Testis (tissue), 3 donors: ENCODE results near the gene GATA5. TPM values are rescaled to one million over a fixed set of nuclear protein-coding genes. Genes with fewer than 3 reads are reported as not detected.

Experiments used
- DNase-seq: peaks from one replicate; pipeline ENCODE4 v3.0.0-alpha.2; 2019
- H3K27ac ChIP-seq, 2 donors: fragments of 200-600 bp; sonication (generic); one replicate each; pipeline ENCODE4 v1.5.1; 2019
- H3K27me3 ChIP-seq: fragments of 200-600 bp; sonication (generic); one replicate; pipeline ENCODE4 v1.5.1; 2019
- H3K36me3 ChIP-seq: fragments of 200-600 bp; sonication (generic); one replicate; pipeline ENCODE4 v1.5.1; 2017; ENCODE audit warnings: low read depth; ENCODE audit errors: missing control alignments
- H3K4me1 ChIP-seq: fragments of 200-600 bp; sonication (generic); one replicate; pipeline ENCODE4 v1.5.1; 2019
- H3K4me3 ChIP-seq, 2 donors: fragments of 200-600 bp; sonication (generic); one replicate each; pipeline ENCODE4 v1.5.1; 2017 to 2019
- H3K9me3 ChIP-seq: fragments of 200-600 bp; sonication (generic); one replicate; pipeline ENCODE4 v1.5.1; 2017
- POLR2A ChIP-seq: fragments of 450-650 bp; IDR thresholded peaks from one replicate; pipeline ENCODE4 v1.6.1; 2017; ENCODE audit warnings: antibody characterized with exemption, mild to moderate bottlenecking, moderate library complexity
- WGBS, 2 donors: methylation state at CpG; one replicate each; pipeline ENCODE4 v1.1.5; 2018; 5-methylcytosine and 5-hydroxymethylcytosine counted together
- intact Hi-C: fragments of 100-400 bp; cut with DNase I; formaldehyde crosslinking; loops from one replicate; pipeline ENCODE4 v1.15.1; 2023; ENCODE audit warnings: low total_unique reads
- polyA plus RNA-seq: library from polyadenylated mRNA; stranded (reverse); fragments of 350-450 nt; fragmentation: Illumina TruSeq; extraction: RNeasy Lipid Tissue Mini Kit (QIAGEN cat#74804); gene quantifications from one replicate; pipeline ENCODE4 v1.2.3, GENCODE V29; 2014; ENCODE audit warnings: low read depth, low replicate concordance; ENCODE audit not compliant: insufficient read depth
- total RNA-seq, 2 donors: library from RNA; depleted of rRNA; stranded (reverse); fragments of >200 nt; gene quantifications; one replicate each; pipeline ENCODE4 v1.2.3, GENCODE V29; 2016
- TF ChIP-seq, protein P1 (sequence below), 3 experiments: fragments of 450-650 bp in 2 of 3; fragments of 200-600 bp in 1 of 3; sonication (generic) in 1 of 3; IDR thresholded peaks; one replicate each; pipeline ENCODE4 v1.5.1; 2016 to 2019; ENCODE audit warnings: antibody characterized with exemption in 3 of 3, mild to moderate bottlenecking in 2 of 3, moderate library complexity in 1 of 3

GATA5 gene
- total and polyA plus RNA-seq, 3 donors from 2014 or later: 19.0 to 70.6 (median 54.5) TPM

DNA sequence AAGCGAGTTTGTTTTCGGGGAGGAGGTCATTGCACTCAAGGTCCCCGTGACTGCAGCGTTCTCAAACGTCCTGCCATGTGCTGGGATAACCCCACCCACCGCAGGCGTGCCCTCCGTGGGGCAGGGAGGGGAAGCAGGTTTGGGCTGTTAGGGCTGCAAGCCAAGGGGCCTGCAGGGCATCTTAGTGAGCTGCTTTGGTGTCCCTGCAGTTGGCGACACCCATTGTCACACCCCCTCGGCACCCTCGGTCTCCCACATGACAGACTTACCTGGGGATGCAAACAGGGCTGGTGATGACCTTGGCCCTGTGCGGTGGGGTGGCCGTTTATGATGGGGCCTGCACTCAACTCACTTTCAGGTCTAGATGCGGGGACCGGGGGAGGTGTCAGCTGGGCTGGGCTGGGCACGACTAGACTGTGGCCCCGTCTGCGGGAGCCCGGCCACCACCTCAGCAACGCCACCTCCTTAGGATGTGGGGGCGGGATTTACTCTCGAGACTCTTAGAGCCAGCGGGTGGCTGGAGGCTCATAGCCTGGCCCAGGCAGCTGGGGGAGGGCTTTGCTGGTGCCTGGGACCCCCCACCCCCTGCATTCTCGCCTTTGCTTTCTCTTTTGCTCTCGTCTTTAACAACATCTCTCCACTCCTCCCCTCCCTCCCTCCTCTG lies 6.5 kb upstream of the GATA5 start:
- 34 to 48% methylated on average over 3 to 22 of the region's 25 CpGs for WGBS, 2 donors
- no peaks in the 10 kb centered on the region for H3K27me3 ChIP-seq

DNA sequence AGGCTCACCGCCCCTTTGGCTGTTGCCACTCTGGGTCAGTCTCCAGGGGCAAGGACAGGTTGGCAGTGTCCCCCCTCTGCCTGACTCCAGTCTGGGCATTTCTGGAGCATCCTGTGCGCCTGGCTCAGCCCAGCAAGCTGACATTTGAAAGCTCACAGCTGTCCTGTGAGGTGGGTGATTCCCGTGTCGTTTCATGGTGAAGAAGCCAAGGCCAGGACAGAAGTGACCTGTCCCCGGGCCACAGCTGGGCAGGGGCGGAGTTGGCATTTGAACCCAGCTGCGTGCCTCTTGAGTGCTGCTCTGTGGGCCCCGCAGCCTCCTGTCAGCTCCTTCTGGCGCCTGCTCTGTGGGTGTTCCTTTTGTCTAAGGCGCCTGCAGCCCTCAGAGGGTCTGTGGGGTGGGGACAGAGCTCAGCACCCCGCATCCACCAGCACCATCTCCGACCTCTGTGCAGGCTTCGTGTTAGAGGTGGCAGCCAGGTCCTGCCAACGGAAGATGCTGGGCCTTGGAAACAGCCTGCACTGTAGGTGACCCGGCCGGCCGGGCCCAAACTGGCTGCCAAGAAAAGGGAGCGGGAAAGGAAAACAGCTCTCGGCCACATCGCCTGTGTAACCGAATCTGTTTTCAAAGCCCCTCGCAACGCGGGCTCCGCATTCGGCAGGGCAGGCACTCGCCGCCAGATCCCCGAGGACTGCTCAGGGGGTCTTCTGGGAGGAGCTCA lies 5.8 kb upstream of the GATA5 start:
- intact Hi-C loops: no loop called here
- Histone ChIP-seq H3K4me1 (peaks cover 48% of the 10 kb centered on the region), H3K27ac (no peak overlapping the region), H3K27me3 (no peaks in the 10 kb centered on the region), H3K4me3 (no peak overlapping the region), H3K36me3 (no peaks in the 10 kb centered on the region), H3K9me3 (no peaks in the 10 kb centered on the region)
- 29 to 53% methylated on average over 5 to 29 of the region's 29 CpGs for WGBS, 2 donors
- DNase-seq: no peak
- TF ChIP-seq POLR2A: no peak
- TF ChIP-seq, protein P1, sequence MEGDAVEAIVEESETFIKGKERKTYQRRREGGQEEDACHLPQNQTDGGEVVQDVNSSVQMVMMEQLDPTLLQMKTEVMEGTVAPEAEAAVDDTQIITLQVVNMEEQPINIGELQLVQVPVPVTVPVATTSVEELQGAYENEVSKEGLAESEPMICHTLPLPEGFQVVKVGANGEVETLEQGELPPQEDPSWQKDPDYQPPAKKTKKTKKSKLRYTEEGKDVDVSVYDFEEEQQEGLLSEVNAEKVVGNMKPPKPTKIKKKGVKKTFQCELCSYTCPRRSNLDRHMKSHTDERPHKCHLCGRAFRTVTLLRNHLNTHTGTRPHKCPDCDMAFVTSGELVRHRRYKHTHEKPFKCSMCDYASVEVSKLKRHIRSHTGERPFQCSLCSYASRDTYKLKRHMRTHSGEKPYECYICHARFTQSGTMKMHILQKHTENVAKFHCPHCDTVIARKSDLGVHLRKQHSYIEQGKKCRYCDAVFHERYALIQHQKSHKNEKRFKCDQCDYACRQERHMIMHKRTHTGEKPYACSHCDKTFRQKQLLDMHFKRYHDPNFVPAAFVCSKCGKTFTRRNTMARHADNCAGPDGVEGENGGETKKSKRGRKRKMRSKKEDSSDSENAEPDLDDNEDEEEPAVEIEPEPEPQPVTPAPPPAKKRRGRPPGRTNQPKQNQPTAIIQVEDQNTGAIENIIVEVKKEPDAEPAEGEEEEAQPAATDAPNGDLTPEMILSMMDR (IDR thresholded peaks at IDR 0.05): no peak

More for the DNA sequence above, 6.5 kb upstream of the GATA5 start:
- peak; percentile 76 for DNase-seq
- no peaks in the 10 kb centered on the region for H3K36me3 ChIP-seq
- intact Hi-C loops: no loop called here
- H3K27ac ChIP-seq: no peak overlapping the region
- TF ChIP-seq POLR2A: no peak
- TF ChIP-seq, protein P1 (IDR thresholded peaks at IDR 0.05): no peak
- peaks cover 52% of the 10 kb centered on the region for H3K4me1 ChIP-seq
- H3K4me3 ChIP-seq: no peak overlapping the region
- H3K9me3 ChIP-seq: no peaks in the 10 kb centered on the region

DNA sequence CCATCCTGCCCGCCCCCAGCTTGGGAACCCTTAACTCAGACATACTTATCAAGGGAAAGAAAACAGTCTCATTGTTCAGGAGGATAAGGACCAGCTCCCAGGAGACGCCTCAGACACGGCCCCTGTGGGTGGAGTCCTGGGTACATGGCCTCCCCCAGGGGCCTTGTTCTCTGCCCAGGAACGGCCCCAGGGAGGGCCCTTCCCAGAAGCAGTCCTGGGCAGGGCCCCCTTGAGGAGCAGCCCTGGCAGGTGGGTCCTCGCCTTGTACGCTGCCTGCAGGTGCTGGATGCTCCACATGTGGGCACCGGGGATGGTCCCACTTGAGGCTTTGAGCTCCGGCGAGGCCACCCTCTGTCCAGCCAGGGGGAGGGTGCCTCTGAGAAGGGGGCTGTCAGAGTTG lies 4.5 kb upstream of the GATA5 start:
- Histone ChIP-seq H3K4me3 (no peak overlapping the region), H3K36me3 (no peaks in the 10 kb centered on the region), H3K4me1 (peaks cover 36% of the 10 kb centered on the region), H3K27me3 (no peaks in the 10 kb centered on the region), H3K9me3 (no peaks in the 10 kb centered on the region), H3K27ac (no peak overlapping the region)
- intact Hi-C loops: no loop called here
- peak; percentile 90 for DNase-seq
- 55 to 87% methylated on average over 9 of the region's 9 CpGs for WGBS, 2 donors
- TF ChIP-seq, protein P1 (IDR thresholded peaks at IDR 0.05): no peak
- no peak for TF ChIP-seq POLR2A

DNA sequence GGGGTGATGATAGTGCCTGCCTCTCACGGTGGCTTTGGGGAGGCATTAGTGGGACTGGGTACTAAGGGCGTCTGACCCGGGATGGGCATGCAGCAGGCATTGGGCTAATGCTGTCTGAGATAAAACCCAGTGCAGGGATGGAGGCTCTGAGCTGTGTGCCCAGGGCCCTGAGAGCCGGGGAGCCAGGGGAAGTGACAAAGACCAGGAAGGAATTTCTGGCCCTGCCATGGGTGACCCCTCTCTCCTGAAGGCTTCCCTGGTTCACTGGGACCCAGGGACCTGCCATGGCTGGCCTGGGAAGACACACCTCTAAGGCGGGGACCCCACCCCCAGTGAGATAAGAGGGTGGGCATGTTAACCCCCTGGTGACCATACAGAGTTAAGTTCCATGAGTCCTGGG lies 3.9 kb upstream of the GATA5 start:
- WGBS, 2 donors: 61 to 62% methylated on average over 2 to 5 of the region's 5 CpGs
- Histone ChIP-seq H3K27me3 (no peaks in the 10 kb centered on the region), H3K27ac (no peak overlapping the region), H3K4me1 (peaks cover 29% of the 10 kb centered on the region), H3K9me3 (no peaks in the 10 kb centered on the region), H3K4me3 (no peak overlapping the region), H3K36me3 (no peaks in the 10 kb centered on the region)
- intact Hi-C loops: no loop called here
- no peak for DNase-seq
- no peak for TF ChIP-seq POLR2A
- TF ChIP-seq, protein P1 (IDR thresholded peaks at IDR 0.05): no peak
